Measurements from ENCODE around the gene GPRC5B.

The GPRC5B gene

GRCh38 chr16:19899605-19899955 lies 14.9 kb upstream of the GPRC5B start:
- in situ Hi-C loops (cut with HindIII; ENCODE audit: low sequenced_read_pairs) = loop anchor here (25.0 kb wide), 1 partner anchor 187 kb away; the partner anchor contains the start of genes IQCK and KNOP1

GRCh38 chr16:19898924-19899604 lies 14.4 kb upstream of the GPRC5B start:
- in situ Hi-C loops (cut with HindIII; ENCODE audit: low sequenced_read_pairs) = loop anchor here (25.0 kb wide), 1 partner anchor 187 kb away; the partner anchor contains the start of genes IQCK and KNOP1

- in situ Hi-C loops (cut with HindIII; ENCODE audit: low sequenced_read_pairs) = loop anchor here (25.0 kb wide), 1 partner anchor 186 kb away; the partner anchor contains the start of genes IQCK and KNOP1
Observed at GRCh38 chr16:19898166-19898565, 13.5 kb upstream of the GPRC5B start.

GRCh38 chr16:19896951-19897350 lies 12.3 kb upstream of the GPRC5B start:
- in situ Hi-C loops (cut with HindIII; ENCODE audit: low sequenced_read_pairs) = loop anchor here (25.0 kb wide), 1 partner anchor 185 kb away; the partner anchor contains the start of genes IQCK and KNOP1

- in situ Hi-C loops (cut with HindIII; ENCODE audit: low sequenced_read_pairs) = loop anchor here (25.0 kb wide), 1 partner anchor 182 kb away; the partner anchor contains the start of genes IQCK and KNOP1
Observed at GRCh38 chr16:19894586-19894985, 9.9 kb upstream of the GPRC5B start.

- in situ Hi-C loops (cut with HindIII; ENCODE audit: low sequenced_read_pairs) = loop anchor here (25.0 kb wide), 1 partner anchor 181 kb away; the partner anchor contains the start of genes IQCK and KNOP1
Observed at GRCh38 chr16:19892902-19893301, 8.3 kb upstream of the GPRC5B start.

- in situ Hi-C loops (cut with HindIII; ENCODE audit: low sequenced_read_pairs) = loop anchor here (25.0 kb wide), 1 partner anchor 179 kb away; the partner anchor contains the start of genes IQCK and KNOP1
Observed at GRCh38 chr16:19890901-19891300, 6.3 kb upstream of the GPRC5B start.

GRCh38 chr16:19888834-19889233 lies 4.2 kb upstream of the GPRC5B start:
- in situ Hi-C loops (cut with HindIII; ENCODE audit: low sequenced_read_pairs) = loop anchor here (5.0 to 25.0 kb wide), 2 partner anchors 177 to 287 kb away; partner anchors contain the start of genes IQCK and KNOP1

- in situ Hi-C loops (cut with HindIII; ENCODE audit: low sequenced_read_pairs) = loop anchor here (5.0 to 25.0 kb wide), 2 partner anchors 174 to 284 kb away; partner anchors contain the start of genes IQCK and KNOP1
Observed at GRCh38 chr16:19886073-19886941, 1.7 kb upstream of the GPRC5B start.

GRCh38 chr16:19885451-19886072 lies 914 bp upstream of the GPRC5B start:
- in situ Hi-C loops (cut with HindIII; ENCODE audit: low sequenced_read_pairs) = loop anchor here (5.0 to 25.0 kb wide), 2 partner anchors 173 to 283 kb away; partner anchors contain the start of genes IQCK and KNOP1

GRCh38 chr16:19883966-19884485 lies 622 bp downstream of the GPRC5B start:
- in situ Hi-C loops (cut with HindIII; ENCODE audit: low sequenced_read_pairs) = loop anchor here (25.0 kb wide), 1 partner anchor 172 kb away; the partner anchor contains the start of genes IQCK and KNOP1

- in situ Hi-C loops (cut with HindIII; ENCODE audit: low sequenced_read_pairs) = loop anchor here (25.0 kb wide), 1 partner anchor 171 kb away; the partner anchor contains the start of genes IQCK and KNOP1
Observed at GRCh38 chr16:19883296-19883965, 1.2 kb downstream of the GPRC5B start.

GRCh38 chr16:19882646-19883045 lies 2.0 kb downstream of the GPRC5B start:
- in situ Hi-C loops (cut with HindIII; ENCODE audit: low sequenced_read_pairs) = loop anchor here (25.0 kb wide), 1 partner anchor 170 kb away; the partner anchor contains the start of genes IQCK and KNOP1

- in situ Hi-C loops (cut with HindIII; ENCODE audit: low sequenced_read_pairs) = loop anchor here (25.0 kb wide), 1 partner anchor 170 kb away; the partner anchor contains the start of genes IQCK and KNOP1
Observed at GRCh38 chr16:19882186-19882585, 2.5 kb downstream of the GPRC5B start.

GRCh38 chr16:19881783-19882182 lies 2.9 kb downstream of the GPRC5B start:
- in situ Hi-C loops (cut with HindIII; ENCODE audit: low sequenced_read_pairs) = loop anchor here (25.0 kb wide), 1 partner anchor 169 kb away; the partner anchor contains the start of genes IQCK and KNOP1

GRCh38 chr16:19881028-19881427 lies 3.6 kb downstream of the GPRC5B start:
- in situ Hi-C loops (cut with HindIII; ENCODE audit: low sequenced_read_pairs) = loop anchor here (25.0 kb wide), 1 partner anchor 169 kb away; the partner anchor contains the start of genes IQCK and KNOP1

- in situ Hi-C loops (cut with HindIII; ENCODE audit: low sequenced_read_pairs) = loop anchor here (25.0 kb wide), 1 partner anchor 167 kb away; the partner anchor contains the start of genes IQCK and KNOP1
Observed at GRCh38 chr16:19879241-19879792, 5.3 kb downstream of the GPRC5B start.

GRCh38 chr16:19878757-19879156 lies 5.9 kb downstream of the GPRC5B start:
- in situ Hi-C loops (cut with HindIII; ENCODE audit: low sequenced_read_pairs) = loop anchor here (25.0 kb wide), 1 partner anchor 166 kb away; the partner anchor contains the start of genes IQCK and KNOP1

Data from endothelial cell of hepatic sinusoid (primary cell).